Ovary (tissue), 9 donors: Measurements from ENCODE around the gene DNAI4. TPM values are rescaled to one million over a fixed set of nuclear protein-coding genes. Genes with fewer than 3 reads are reported as not detected.
"Not testable (repeated sequence)": the region's sequence is repeated elsewhere in the genome, so short reads cannot be mapped to it uniquely, and the experiment has no call there.

Experiments
- DNase-seq, 5 donors: peaks; one replicate each; pipeline ENCODE4 v3.0.0-alpha.2; 2019 to 2020
- H3K27ac ChIP-seq, 2 donors: fragments of 200-600 bp; one replicate each; pipeline versions ENCODE4 v1.5.1 to v1.8.0; 2019 to 2022
- H3K27me3 ChIP-seq: fragments of 200-600 bp; one replicate; pipeline ENCODE4 v1.8.0; 2022
- H3K36me3 ChIP-seq: fragments of 200-600 bp; sonication (generic); one replicate; pipeline ENCODE4 v1.5.1; 2019
- H3K4me1 ChIP-seq: one replicate; pipeline ENCODE4 v1.8.1; 2013; ENCODE audit warnings: mild to moderate bottlenecking, moderate library complexity; ENCODE audit not compliant: insufficient read depth
- H3K4me3 ChIP-seq: fragments of 200-600 bp; sonication (generic); one replicate; pipeline ENCODE4 v1.5.1; 2017
- H3K9me3 ChIP-seq, 2 donors: fragments of 200-600 bp in 1 of 2; sonication (generic) in 1 of 2; one replicate each; pipeline versions ENCODE4 v1.5.1 to v1.8.1; 2013 to 2019; ENCODE audit warnings: mild to moderate bottlenecking in 1 of 2, moderate library complexity in 1 of 2
- CTCF ChIP-seq, 3 donors: fragments of 450-650 bp in 2 of 3; fragments of 200-600 bp in 1 of 3; IDR thresholded peaks; one replicate each; pipeline versions ENCODE4 v1.5.1 to v1.8.0; 2016 to 2022; ENCODE audit warnings: antibody characterized with exemption in 3 of 3, mild to moderate bottlenecking in 1 of 3
- EP300 ChIP-seq: sonication (generic); formaldehyde crosslinking; IDR thresholded peaks from one replicate; pipeline ENCODE4 v1.6.1; 2017; ENCODE audit warnings: antibody characterized with exemption
- POLR2A ChIP-seq: fragments of 450-650 bp; IDR thresholded peaks from one replicate; pipeline ENCODE4 v1.6.1; 2017; ENCODE audit warnings: antibody characterized with exemption, mild to moderate bottlenecking, moderate library complexity
- WGBS, 3 donors: extraction: QIAGEN DNeasy Blood & Tissue Kit in 1 of 3; methylation state at CpG; one replicate each; pipeline versions ENCODE4 v1.1.5 to v1.1.7; 2013 to 2017; 5-methylcytosine and 5-hydroxymethylcytosine counted together
- intact Hi-C, 4 donors: fragments of 100-400 bp; cut with DNase I; formaldehyde crosslinking; loops; one replicate each; pipeline versions ENCODE4 v1.11.0 to v1.15.1; 2022 to 2023
- polyA plus RNA-seq, 2 donors: library from polyadenylated mRNA; stranded (reverse); fragments of 200-250 nt in 1 of 2; fragments of 350-450 nt in 1 of 2; fragmentation: Illumina TruSeq in 1 of 2; extraction: RNeasy Lipid Tissue Mini Kit (QIAGEN cat#74804) in 1 of 2; gene quantifications; one replicate each; pipeline ENCODE4 v1.2.3, GENCODE V29; 2013 to 2014
- total RNA-seq, 7 donors: library from RNA; depleted of rRNA in 2 of 7; stranded (reverse); fragments of >200 nt in 2 of 7; fragmentation: NEBNext Ultra II Directional in 3 of 7; extraction: Animal tissue kit (Norgen Biotek cat#: 25700) in 3 of 7; gene quantifications; one replicate each; pipeline versions ENCODE4 v1.1.0 to v1.2.4, GENCODE V29; 2016 to 2023
- donor health status: DM: no; HTN: no; CAD: no; lungs with moderate emphysema.
- donor health status: DM: no; HTN: no; CAD: no.
- donor health status: Bipolar disorder and iron deficiency.
- donor health status: DM: yes; HTN: yes; CAD: no.
- donor health status: DM: no; HTN: no; CAD: no.
- donor health status: DM: yes; HTN: yes; CAD: no.

DNAI4 gene
- total and polyA plus RNA-seq, 9 donors = 2.5 to 52.6 (median 27.2) TPM

- intact Hi-C loops = no loop called here
Measured at GRCh38 chr1:66824771-66825170, 99.9 kb downstream of the DNAI4 start.

DNA sequence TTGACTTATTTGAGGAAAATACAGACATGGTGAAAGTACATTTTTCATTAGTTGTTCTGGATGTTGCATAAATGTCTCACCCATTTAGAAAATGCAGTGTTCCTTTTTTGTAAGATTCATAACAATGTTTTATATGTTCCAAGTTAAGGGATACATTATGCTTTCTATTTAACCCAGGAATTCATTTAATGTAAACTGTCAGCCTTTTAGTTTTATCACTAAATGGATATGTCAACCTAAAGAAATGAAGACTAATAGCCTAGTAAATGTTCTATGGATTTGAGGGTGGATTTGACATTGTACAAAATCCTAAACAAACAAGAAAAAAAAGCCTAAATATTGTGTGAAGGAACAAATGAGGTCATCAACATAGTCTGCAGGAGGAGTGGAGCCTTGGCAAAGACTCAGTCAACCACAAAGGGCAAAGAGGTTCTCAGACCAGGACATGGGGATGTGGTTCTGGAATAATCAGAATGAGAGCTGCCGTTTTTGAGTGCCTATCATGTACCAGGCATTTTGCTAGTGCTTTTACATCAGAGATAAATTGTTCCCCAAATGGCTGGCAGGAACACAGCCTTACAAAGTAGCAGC lies 114.8 kb downstream of the DNAI4 start:
- H3K27me3 ChIP-seq = no peaks in the 10 kb centered on the region
- DNase-seq = no peak
- no peaks in the 10 kb centered on the region for H3K4me1 ChIP-seq
- intact Hi-C loops = no loop called here
- H3K9me3 ChIP-seq = no peaks in the 10 kb centered on the region
- 46 to 59% (median 57%) methylated on average over 1 of the region's 1 CpG for WGBS, 3 donors
- TF ChIP-seq EP300 (no peak), CTCF (IDR thresholded peaks at IDR 0.05) (no peak)
- no peak overlapping the region for H3K27ac ChIP-seq
- no peaks in the 10 kb centered on the region for H3K36me3 ChIP-seq
- H3K4me3 ChIP-seq = no peak overlapping the region

More at GRCh38 chr1:66824771-66825170, 99.9 kb downstream of the DNAI4 start:
- Histone ChIP-seq H3K4me3 (no peak overlapping the region), H3K27me3 (no peaks in the 10 kb centered on the region), H3K9me3 (no peaks in the 10 kb centered on the region), H3K36me3 (no peaks in the 10 kb centered on the region), H3K4me1 (no peaks in the 10 kb centered on the region), H3K27ac (no peak overlapping the region)
- WGBS, 3 donors = 99 to 100% (median 100%) methylated on average over 1 of the region's 1 CpG
- TF ChIP-seq EP300 = no peak
- TF ChIP-seq POLR2A = no peak
- TF ChIP-seq CTCF (IDR thresholded peaks at IDR 0.05) = no peak
- no peak for DNase-seq

GRCh38 chr1:66809245-66809644 lies 115.4 kb downstream of the DNAI4 start:
- H3K9me3 ChIP-seq = no peaks in the 10 kb centered on the region
- intact Hi-C loops = no loop called here
- no peaks in the 10 kb centered on the region for H3K36me3 ChIP-seq
- DNase-seq = no peak
- H3K4me3 ChIP-seq = no peak overlapping the region
- 92 to 97% (median 96%) methylated on average over 1 of the region's 1 CpG for WGBS, 3 donors
- H3K27me3 ChIP-seq = no peaks in the 10 kb centered on the region
- TF ChIP-seq CTCF (IDR thresholded peaks at IDR 0.05) = no peak
- no peak for TF ChIP-seq EP300
- TF ChIP-seq POLR2A = no peak
- no peaks in the 10 kb centered on the region for H3K4me1 ChIP-seq
- no peak overlapping the region for H3K27ac ChIP-seq

- H3K9me3 ChIP-seq, H3K4me3 ChIP-seq, intact Hi-C loops, DNase-seq, H3K27me3 ChIP-seq, H3K4me1 ChIP-seq, H3K27ac ChIP-seq, H3K36me3 ChIP-seq: not testable (repeated sequence)
- 83 to 98% (median 96%) methylated on average over 2 of the region's 2 CpGs for WGBS, 3 donors
Measured at GRCh38 chr1:66795839-66796238, 128.8 kb downstream of the DNAI4 start.

DNA sequence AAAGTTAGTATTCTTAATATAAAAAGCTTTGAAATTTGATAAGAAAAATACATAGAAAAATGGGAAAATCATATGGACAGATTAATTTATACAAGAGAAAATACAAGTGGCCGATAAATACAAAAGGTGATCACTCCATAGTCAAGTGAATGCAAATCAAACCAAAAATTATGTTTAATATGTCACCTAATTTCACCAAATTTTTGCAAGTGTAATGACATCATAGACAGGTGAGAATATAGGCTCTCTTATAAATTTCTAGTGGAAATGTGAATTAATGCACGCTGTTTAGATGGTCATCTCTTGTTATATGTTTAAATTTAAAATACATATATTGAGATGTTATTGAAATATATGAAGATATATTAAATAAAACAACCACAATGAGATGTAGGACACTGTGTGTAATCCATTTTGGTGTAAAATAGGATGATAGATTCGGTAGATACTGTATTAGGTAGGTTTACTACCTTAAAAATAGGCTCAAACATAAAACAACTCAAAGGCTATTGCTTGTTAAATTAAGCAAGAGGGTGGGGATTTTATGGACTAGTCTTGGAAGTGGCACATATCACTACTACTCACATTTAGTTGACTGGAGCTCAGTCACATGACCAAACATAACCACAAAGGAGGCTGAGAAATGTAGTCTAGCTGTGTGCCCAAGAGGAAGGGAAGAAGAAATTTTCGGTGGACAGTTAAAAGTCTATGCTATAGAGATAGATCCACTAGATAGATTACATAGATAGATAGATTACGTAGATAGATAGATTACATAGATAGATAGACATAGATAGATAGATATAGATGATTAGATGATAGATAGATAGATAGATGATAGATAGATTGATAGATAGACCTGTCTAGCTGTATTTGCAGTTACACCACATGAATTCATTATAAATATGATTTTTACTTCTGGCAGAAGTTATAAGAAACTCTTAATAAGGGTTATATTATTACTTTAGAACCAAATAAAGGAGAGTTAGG lies 132.7 kb downstream of the DNAI4 start:
- no peak overlapping the region for H3K27ac ChIP-seq
- TF ChIP-seq CTCF (IDR thresholded peaks at IDR 0.05) (no peak), POLR2A (no peak)
- H3K4me1 ChIP-seq = no peaks in the 10 kb centered on the region
- no peak overlapping the region for H3K4me3 ChIP-seq
- no peaks in the 10 kb centered on the region for H3K9me3 ChIP-seq
- no peaks in the 10 kb centered on the region for H3K36me3 ChIP-seq
- no peak for DNase-seq
- intact Hi-C loops = no loop called here
- WGBS, 3 donors = 79 to 95% (median 87%) methylated on average over 5 of the region's 5 CpGs
- H3K27me3 ChIP-seq = no peaks in the 10 kb centered on the region
